Vagina (tissue), 2 donors: ENCODE results near the gene NID2.

Experiments used
- POLR2A ChIP-seq, 2 donors: fragments of 450-650 bp; IDR thresholded peaks; one replicate each; pipeline ENCODE4 v1.6.1; 2017; ENCODE audit warnings: antibody characterized with exemption in 2 of 2, mild to moderate bottlenecking in 2 of 2, moderate library complexity in 2 of 2
- POLR2AphosphoS5 ChIP-seq, 2 donors: sonication (generic); formaldehyde crosslinking; IDR thresholded peaks; one replicate each; pipeline ENCODE4 v1.9.0; 2017; ENCODE audit warnings: antibody characterized with exemption in 2 of 2, mild to moderate bottlenecking in 2 of 2, low read depth in 1 of 2; ENCODE audit not compliant: insufficient read depth in 1 of 2
- TF ChIP-seq, protein P1 (sequence below), 3 experiments: fragments of 450-650 bp in 2 of 3; fragments of 200-600 bp in 1 of 3; sonication (generic) in 1 of 3; IDR thresholded peaks; one replicate each; pipeline ENCODE4 v1.5.1; 2017 to 2019; ENCODE audit warnings: antibody characterized with exemption in 3 of 3, mild to moderate bottlenecking in 2 of 3, moderate library complexity in 2 of 3

GRCh38 chr14:52010173-52010693, 58.6 kb downstream of the NID2 start:
- TF ChIP-seq, protein P1, sequence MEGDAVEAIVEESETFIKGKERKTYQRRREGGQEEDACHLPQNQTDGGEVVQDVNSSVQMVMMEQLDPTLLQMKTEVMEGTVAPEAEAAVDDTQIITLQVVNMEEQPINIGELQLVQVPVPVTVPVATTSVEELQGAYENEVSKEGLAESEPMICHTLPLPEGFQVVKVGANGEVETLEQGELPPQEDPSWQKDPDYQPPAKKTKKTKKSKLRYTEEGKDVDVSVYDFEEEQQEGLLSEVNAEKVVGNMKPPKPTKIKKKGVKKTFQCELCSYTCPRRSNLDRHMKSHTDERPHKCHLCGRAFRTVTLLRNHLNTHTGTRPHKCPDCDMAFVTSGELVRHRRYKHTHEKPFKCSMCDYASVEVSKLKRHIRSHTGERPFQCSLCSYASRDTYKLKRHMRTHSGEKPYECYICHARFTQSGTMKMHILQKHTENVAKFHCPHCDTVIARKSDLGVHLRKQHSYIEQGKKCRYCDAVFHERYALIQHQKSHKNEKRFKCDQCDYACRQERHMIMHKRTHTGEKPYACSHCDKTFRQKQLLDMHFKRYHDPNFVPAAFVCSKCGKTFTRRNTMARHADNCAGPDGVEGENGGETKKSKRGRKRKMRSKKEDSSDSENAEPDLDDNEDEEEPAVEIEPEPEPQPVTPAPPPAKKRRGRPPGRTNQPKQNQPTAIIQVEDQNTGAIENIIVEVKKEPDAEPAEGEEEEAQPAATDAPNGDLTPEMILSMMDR (IDR thresholded peaks at IDR 0.05) = no peak
- no peak for TF ChIP-seq POLR2AphosphoS5 (IDR thresholded peaks at IDR 0.05; ENCODE audit: insufficient read depth in 1 of 2, low read depth in 1 of 2)
- TF ChIP-seq POLR2A (IDR thresholded peaks at IDR 0.05) = no peak
